AML-193 (cell line): ENCODE results near the gene RETREG1.
A peak's percentile ranks its signal among the peaks of the same experiment; 100 is the strongest.
"Not testable (repeated sequence)": the region's sequence is repeated elsewhere in the genome, so short reads cannot be mapped to it uniquely, and the experiment has no call there.

Experiments
- DNase-seq, 2 experiments: peaks; one replicate each; lab custom pipeline; 2025; lab: John Stamatoyannopoulos, UW

The RETREG1 gene

GRCh38 chr5:16456103-16456832 lies 160.5 kb downstream of the RETREG1 start:
- DNase-seq, result peak; percentile 59 to 72

DNA sequence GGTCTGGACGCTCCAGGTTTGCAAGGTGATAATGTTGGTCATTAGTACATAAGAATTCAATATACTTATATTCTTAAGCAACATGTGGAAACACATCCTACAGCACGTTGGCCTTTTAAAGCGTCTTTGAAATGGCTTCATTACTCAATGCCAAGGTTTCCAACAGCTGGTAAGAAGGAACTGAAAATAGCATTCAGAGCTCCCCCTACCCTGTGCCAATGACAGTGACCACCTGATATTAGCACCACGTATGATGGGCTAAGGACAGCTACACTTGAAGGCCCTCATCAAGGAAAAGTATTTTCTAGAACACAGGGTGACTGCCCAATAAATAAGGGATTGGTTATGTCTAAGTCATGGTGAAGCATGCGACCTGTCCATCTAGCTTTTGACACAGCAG lies 161.1 kb downstream of the RETREG1 start:
- DNase-seq, result no peak

- no peak for DNase-seq
Measured at GRCh38 chr5:16454686-16455085, 162.1 kb downstream of the RETREG1 start.

DNA sequence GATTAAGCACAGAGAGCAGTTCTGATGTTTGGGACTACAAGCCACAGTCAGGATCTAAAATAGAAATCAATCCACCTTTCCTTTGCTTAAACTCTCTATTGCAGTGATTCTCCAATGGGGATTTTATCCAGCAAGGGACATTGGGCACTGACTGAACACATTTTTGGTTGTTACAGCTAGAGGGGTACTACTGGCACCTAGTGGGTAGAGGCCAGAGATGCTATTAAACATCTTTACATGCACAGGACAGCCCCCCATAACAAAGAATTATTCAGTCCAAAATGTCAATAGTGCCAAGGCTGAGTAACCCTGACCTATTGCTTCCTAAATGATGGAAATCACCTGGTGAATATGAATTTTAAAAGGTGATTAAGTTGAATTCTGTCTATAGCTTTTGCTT lies 163.2 kb downstream of the RETREG1 start:
- DNase-seq, result no peak

- no peak for DNase-seq
Measured at GRCh38 chr5:16450163-16450562, 166.6 kb downstream of the RETREG1 start.

DNA sequence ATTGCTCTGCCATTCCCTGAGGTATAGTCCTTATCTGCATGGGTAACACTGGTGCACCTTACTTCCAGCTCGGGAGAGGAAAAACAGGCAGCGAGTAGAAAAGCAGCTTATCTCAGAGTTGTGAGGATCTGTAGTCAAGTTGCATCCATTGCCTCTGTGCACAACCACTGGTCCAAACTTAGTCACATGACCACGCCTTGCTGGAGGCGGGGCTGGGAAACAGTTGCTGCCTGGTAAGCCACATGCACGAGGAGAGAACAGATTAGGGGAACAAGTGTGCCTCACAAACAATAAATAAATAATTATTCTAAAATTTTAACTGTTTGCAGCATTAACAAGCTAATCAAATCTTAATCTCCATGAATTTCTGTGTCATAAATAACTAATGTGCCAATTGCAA lies 169.8 kb downstream of the RETREG1 start:
- DNase-seq, result no peak

- DNase-seq, result no peak
Measured at GRCh38 chr5:16437977-16438376, 178.8 kb downstream of the RETREG1 start.

GRCh38 chr5:16436065-16436682 lies 180.6 kb downstream of the RETREG1 start:
- not testable (repeated sequence) for DNase-seq

DNA sequence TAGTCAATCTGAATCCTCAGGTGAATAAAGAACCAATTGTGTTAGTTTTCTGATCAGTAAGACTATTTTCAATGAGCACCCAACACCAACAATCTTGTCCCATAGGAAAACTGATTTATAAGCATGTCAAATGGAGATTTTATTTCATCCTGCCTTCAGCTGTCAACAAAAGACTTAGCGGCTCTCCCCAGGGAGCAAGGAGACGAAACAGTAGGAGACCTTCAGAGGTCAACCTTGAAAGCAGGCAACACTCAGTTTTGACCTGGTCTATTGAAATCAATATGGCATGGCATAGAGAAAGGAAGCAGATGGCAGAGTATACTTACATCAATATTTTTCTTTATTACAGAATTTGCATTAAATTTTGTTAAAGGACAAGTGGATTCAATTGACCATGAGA lies 185.3 kb downstream of the RETREG1 start:
- no peak for DNase-seq

- DNase-seq, result no peak
Measured at GRCh38 chr5:16430349-16431089, 186.3 kb downstream of the RETREG1 start.

DNA sequence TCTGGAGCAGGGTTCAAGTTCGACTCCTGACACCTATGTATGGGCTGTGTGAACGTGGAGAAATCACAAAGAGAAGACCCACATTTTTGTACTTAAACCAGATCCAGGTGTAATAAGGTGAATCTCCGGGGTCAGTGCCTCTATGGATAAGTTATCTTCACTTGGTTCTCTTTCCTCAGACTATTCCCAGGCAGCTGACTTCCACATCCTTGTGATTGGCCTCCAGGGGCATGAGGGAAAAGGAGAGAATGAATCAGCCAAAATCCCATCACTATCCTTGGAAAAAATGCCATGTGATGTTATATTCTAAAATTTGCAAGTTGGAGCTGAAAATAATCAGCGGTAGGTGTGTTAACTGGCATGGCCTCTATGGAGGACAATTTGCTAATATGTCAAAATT lies 188.4 kb downstream of the RETREG1 start:
- DNase-seq, result no peak

GRCh38 chr5:16427587-16427986 lies 189.2 kb downstream of the RETREG1 start:
- DNase-seq, result no peak
